Glomerular visceral epithelial cell (primary cell): Measurements from ENCODE around the gene CXCL12.

Experiments used
- DNase-seq: peaks from one replicate; pipeline ENCODE4 v3.0.0-alpha.2; 2016; ENCODE audit errors: extremely low spot score

Gene CXCL12

DNA sequence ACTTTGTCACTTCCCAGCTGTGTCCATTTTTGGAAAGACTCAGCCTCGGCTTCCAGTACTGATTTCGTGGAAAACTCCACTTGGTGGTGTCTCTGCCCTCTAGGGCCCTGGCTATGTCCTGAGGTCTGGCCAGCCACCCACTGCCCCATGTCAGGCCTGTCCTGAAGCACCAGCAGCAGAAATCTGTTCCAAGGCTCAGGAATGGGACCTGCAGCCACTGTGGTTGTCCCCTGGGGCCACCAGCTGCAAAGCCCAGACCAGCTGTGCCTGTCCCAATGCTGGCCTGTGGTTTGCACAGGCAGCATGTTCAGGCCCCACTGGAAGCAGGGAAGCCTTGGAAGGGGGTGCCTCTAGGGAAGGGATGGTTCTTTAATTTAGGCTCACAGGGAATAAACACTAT lies 21.2 kb downstream of the CXCL12 start:
- no peak for DNase-seq

DNA sequence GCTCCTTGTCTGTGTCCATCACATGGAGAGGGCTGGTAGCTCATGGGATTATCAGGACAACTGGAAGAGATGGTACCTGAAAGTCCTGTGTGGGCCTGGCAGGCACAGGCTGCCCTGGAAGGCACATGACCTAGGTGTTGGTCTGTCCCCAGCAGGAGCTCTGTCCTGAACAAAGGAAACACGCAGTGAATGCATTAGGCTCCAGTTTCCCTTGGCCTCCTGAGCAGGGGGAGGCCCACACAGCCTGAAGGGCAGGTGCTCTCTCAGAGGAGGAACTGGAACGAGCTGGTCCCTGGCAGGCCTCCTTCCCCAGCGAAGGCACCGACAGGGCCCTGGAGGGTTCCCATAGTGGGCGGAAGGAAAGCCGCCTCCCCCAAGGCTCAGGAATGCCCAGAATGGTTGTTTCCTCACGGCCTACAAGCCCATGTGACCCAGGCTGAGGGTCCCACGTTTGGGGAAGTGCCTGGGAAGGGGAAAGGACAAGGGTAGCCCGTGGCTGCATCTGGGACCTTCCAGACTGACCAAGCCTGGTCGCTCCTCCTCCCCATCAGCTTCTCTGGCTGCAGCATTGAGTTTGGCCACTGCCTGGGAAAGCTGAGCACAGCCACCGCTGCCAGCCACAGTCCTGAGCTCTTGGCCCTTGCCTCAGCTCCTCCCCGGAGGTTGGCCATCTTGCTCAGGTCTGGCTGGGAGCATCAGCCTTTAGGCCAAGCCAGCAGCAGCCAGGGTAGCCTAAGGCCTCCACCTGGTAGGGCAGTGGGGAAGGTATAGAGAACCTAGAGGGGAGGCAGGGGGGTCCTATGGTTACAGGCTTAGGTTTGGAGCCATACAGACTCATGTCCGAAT lies 21.8 kb downstream of the CXCL12 start:
- no peak for DNase-seq

DNA sequence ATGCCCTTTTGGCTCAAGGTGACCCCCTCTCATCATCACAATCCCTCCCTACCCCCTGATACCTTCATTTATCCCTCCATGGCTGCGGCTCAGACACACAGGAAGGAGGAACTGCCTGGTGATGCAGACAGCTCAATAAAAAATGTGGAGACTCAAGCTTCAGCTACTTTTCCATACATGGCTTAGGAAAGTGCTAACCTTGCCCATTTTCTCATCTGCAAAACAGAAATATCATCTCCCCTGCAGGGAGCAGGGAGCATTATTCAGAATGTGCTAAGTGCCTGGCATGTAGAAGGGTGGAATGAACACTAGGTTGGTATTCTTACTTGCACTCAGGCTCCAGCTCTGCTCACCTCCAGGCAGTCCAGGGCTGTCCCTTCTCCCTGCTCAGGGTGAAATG lies 23.8 kb downstream of the CXCL12 start:
- no peak for DNase-seq

DNA sequence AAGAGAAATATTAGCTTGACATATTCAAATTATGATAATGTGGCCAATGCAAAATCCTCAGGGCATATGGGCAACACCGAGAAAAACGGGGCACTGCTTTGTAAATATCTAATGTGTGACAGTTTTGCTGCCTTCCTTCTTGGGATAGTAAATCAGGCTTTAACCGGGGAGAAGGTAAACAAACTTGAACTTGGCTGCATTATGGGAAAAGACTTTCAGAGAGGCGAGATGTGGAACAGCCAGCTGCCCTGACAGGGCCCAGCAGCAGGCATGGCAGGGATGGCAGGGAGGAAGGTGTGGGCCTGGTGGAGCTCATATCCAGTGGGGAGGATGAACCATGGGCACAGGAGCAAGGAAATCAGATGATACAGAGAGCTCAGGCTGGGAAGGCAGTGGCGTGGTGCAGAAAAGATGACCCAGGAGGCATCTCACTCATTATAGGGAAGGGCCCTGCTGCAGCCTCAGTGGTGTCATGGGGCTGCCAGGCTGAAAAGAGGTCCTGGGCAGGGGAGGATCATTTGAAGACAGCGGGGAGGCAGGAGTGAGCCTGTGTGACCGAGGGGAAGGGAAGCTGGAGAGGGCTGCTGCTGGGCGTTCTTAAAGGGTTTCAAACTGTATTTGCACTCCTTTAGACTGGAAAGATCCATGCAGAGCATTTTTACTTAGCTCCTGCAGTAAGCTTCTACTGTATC lies 26.7 kb downstream of the CXCL12 start:
- no peak for DNase-seq

DNA sequence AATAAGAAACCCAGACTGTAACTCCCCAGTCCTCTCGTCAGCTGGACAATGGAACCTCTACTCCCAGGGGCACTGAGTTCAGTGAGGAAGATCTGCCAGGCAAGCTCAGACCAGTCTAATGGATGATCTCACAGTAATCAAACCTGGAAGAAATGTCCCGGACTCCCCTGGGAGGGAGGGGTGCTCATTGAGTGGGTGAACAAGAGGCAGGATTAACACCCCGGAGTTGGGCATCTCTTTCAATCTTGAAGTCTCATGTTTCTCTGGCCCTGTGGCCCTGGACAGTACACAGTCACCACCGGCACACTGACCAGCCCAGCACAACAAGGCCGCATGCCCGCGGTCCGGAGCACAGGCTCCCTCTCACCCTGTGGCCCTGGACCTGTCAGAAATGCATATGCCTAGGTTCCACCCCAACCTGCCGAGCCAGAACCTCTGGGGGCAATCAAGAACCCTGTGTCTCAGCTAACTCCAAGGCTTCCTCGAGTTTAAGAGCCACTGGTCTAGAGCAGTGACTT lies 27.8 kb downstream of the CXCL12 start:
- DNase-seq: no peak

DNA sequence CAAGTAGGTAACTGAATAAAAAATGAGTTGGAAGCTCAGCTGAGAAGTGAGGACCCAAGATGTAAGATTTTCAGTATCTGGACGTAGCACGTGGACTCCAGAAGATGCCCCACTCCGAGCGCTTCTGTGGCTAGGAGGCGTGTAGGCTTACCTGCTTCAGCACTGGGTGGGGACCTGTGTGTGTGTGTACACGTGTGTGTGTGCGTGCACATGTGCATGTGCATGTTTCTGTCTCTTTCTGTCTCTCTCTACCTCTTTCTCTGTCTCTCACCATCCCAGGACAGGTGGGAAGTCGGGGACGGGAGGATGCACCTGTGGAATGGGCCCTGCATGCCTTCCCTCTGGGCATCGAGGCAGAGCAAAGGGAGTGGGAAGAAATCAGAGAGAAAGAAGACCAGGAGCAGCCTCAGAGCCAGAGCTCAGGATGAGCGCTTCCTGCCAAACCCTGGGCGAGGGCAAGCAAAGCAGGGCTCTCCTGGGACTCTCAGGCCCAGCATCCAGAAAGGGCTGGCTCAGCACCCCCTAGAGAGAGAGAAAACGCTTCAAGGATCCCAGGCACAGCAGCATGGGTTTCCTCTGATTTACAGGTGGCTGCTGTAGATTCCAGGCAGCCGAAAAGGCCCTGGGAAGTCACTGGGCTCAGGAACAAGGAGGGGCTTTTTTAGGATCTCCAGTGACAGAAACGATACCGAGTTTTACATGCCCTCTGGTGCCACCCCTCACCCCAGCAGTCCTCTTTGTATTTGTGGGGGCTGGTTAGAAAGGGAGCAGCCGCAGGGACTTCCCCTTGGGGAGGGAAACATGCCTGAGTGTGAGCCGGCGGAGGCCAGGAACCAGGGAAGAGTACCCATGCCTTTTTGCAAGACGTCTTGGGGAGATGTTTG lies 28.5 kb downstream of the CXCL12 start:
- DNase-seq: no peak

DNA sequence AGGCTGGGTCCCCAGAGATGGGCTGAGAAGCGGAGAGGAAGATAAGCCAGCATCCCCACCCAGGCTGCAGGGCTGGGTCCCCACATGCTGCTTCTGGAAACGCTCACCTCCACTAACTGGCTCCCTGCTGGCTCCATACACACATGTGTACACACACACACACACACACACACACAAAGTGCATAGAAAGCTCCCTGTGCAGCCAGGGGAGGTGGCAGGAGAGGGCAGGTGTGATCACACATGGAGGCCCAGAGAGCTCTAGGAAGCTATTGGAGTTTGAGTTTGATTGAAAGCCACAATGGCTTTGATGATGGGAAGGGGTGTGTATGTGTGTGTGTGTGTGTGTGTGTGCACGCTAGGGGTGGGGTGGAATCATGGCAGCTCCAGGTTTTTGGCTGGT lies 29.3 kb downstream of the CXCL12 start:
- no peak for DNase-seq

DNA sequence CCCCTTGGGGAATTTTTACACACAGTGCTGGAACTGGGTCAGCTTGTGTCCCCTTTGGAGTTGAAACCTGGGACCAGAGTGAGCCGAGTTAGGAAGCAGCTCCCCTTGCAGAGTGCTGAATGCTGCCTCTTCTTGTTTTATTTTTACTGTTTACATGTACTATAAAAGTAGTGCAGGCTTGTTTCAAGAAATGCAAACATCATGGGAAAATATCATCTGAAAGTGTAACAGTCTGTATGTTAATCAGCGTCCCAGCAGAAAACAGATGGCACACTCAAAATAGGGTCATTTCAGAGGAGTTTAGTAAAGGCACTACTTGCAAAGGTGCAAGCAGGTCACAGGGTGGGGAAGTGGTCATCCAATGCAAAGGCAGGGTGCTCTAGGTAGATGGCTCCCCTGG lies 30.1 kb downstream of the CXCL12 start:
- no peak for DNase-seq

DNA sequence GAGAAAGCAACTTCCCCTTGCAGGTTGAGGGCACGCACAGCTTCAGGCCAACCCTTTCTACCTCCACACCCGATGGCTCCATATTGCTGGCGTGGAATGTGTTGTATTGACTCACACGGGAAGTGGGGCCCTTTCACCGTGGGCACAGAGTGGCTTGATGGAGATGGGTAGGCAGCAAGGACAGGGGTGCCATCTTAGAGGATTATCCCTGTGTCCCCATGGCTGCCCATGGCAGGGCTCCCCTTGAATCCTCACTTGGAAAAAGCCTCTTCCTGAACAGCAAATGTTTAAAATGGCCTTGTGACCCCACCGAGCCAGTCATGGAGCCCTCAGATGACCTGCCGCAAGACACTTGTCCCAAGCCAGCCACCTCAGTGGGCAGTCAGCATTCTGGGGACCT lies 31.2 kb downstream of the CXCL12 start:
- DNase-seq: no peak

DNA sequence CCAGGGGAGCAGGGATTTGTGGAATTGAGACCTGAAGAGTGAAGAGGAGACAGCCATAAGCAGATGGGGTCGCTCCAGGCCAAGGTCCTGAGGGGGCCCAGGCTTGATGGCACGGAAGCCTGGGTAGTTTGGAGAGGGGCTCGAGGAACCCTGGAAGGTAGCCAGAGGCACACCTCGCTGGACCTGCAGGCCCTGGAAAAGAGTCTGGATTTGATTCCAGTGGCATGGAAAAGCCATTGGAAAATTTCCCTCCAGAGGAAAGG lies 31.8 kb downstream of the CXCL12 start:
- no peak for DNase-seq

DNA sequence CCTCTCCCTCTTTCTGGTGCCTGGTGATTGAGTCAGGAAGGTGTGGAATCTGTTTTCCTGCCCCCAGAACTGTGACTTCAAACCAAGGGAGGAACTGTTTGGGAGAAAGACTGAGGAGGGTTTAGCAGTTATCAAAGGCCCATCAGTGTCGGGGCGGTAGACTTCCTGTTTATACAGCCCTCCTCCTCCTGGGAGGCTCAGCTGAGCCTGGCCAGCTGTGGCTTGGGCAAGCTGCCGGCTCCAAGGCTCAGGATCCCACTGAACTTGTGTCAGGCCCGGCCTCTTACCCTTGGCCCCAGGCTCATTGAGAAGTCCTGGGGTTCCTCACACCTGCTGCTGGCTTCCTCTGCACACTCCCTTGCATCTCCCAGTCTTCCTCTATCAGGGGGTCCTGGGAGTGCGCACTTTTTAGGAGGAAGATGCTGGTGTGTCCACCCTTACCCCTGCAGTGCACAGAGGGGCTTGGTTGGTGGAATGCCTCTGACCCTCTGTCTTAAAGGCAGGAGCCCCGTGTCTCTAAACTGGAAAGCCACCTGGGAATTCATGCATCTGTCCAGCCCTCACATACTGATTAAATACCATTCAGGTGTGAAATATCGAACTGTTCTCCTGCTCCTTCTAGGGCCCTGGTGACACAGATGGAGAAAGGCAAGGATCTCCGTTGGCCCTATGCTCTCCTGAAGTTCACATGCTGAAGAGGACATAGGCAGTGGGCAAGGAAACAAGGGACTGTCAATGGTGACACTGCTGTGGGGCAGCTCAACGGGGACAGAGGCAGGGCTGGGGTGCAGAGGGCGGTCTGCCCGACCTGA lies 32.4 kb downstream of the CXCL12 start:
- no peak for DNase-seq

DNA sequence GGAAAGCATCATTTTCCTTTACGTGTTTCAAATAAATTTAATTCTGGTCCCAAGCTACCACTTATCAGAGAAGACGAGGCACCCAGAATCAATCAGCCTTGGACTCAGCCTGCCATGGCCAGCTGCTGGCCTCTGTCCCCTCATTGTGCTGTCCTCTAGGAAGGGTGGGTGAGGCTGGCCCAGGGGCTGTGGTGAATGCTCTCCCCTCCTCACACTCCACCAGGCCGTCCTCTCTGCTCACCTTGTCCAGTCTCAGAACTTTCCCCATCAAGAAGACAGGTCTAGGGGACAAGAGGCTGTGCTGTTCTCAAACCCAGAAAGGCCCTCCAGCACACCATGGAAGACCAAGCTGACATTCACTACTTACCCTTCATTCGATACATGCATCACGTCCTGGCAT lies 36.4 kb downstream of the CXCL12 start:
- DNase-seq: no peak

DNA sequence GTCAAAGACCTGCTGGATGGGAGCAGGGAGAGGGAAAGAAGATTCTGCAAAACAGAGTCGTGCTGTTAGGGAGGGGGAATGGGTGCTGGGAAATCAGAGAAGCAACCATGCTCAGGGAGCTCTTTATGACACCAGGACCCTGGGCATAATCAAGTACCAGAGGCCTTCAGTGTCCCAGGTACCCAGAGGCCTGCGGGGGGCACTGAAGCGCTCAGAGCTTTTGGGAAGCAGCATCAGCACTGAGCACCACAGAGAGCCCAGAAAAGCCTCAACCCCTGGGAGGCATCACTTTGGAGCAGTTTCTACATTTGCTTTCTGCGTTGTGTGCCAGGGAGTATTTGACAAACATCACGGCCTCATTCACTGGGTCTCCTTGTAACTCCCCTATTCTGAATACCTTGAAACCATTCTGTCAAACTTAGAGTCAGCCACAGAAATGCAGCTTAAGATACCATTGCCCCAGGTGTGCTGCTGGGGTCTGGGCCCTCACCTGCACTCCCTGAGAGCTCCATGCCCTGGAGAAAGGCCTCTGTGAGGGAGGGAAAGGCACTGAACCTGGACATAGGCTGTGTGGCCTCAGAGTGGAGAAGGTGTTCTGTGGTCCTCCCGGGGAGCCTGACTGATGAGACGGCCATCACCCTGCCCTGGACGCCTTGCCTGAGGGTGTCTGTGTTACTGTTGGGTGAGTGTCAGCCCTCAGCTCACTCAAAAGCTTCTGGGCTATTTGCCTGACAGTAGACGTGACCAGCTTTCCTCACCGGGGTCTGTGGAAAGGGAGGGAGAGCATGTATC lies 37.1 kb downstream of the CXCL12 start:
- no peak for DNase-seq

DNA sequence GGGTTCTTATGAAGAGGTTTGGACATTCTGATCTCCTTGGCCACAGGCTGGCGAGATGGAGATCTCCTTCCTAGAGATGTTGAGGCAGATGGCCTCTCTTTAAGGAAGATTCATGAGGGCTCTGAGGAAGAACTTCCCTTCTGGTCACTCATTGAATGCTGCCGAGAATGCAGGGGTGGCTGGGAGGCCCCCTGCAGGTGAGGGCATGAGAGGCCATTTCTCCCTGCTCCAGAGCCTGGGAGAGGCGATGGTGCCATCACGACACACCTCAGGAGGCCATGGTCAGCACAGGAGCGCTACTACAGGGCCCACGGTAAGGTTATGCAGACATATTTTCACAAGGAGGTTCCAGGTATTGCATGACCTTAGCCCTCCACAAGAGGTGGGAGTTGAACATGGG lies 40.2 kb downstream of the CXCL12 start:
- DNase-seq: no peak

DNA sequence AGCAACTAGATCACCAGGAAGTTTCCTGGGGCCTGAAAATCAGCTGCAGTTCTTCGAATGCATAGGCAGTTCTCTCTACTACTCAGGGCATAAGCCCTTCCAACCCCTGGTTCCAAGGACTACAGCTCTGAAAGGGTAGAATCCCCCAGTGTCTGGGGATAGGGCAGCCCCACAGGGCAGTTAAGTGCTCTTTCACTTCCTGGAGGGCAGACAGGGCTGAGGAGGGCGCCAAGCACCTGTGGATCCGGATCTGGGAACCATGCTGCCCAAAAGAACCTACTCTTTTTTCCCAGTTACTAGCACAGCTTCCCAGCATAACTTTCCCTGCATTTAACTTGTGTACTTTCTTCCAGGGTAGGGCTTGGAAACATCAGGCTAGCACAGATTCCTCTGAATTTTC lies 41.1 kb downstream of the CXCL12 start:
- no peak for DNase-seq

DNA sequence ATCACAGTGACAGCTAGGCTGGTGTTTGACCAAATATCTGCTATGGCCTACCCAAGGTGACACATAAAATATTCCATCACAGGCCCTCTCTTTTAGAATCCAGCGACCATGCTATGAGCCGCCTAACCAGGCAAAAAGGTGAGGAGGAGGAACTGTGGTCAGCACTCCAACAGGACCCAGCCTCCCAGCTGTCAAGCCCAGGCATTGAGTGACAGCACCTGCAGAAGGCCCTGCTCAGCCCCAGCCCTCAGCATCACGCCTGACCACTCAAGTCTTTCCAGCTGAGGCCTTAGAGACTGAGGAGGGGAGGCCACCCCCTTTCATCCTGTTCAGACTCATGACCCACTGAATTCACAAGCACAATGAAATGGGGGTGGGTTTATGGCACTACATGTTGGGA lies 43.0 kb downstream of the CXCL12 start:
- DNase-seq: no peak

DNA sequence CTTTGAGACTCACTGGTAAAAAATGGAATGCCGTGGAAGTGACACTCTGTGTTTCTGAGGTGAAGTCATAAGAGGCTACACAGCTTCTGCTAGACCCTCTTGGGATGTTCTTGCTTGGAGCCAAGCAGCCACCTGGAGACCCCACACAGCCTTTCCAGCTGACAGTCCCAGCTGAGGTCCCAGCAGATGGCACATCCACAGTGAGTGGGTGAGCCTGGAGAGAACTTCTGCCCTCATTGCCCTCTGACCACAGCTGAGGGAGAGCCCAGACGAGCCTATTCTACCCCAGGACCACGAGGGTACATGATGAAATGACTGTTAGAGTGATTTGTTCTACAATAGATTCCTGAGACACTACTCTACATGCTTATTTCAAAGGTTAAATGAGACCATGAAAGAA lies 44.3 kb downstream of the CXCL12 start:
- no peak for DNase-seq

DNA sequence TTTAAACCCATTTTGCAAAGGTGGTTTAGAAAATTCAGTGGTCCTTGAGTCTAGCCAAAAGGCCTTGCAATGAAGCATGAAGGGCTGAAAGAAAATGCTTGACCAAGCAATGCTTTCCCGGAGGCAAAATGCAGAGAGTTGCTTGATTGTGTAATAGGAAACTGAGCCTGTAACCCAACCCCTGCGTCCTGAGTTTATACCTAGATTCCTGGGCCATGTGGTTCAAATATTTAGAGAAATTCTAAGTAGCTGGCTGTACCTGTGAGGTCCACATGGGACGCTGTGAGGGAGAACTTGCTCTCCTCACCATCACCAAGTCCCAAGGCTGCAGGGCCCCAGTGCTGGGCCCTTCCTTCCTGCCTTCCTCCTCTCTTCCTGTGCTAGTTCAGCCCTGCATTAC lies 45.7 kb downstream of the CXCL12 start:
- no peak for DNase-seq

DNA sequence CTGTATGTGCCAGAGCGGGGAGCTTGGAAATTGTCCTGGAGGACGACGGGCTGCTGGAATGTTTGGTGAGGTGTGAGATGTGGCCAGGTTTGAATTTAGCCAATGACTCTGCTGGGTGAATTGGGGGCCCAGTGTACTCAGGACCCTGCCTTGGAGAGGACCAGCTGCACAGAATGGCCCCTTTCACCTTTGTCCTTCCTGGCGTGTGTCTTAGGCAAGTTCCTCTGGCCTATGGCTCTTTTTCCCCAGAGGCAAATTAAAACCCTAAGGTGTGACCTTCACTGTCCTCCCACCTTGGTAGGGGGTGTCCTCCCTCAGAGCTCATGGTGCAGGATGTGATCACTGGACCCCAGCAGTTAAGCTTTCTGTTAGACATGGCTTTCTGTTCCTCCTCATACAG lies 47.8 kb downstream of the CXCL12 start:
- DNase-seq: no peak

DNA sequence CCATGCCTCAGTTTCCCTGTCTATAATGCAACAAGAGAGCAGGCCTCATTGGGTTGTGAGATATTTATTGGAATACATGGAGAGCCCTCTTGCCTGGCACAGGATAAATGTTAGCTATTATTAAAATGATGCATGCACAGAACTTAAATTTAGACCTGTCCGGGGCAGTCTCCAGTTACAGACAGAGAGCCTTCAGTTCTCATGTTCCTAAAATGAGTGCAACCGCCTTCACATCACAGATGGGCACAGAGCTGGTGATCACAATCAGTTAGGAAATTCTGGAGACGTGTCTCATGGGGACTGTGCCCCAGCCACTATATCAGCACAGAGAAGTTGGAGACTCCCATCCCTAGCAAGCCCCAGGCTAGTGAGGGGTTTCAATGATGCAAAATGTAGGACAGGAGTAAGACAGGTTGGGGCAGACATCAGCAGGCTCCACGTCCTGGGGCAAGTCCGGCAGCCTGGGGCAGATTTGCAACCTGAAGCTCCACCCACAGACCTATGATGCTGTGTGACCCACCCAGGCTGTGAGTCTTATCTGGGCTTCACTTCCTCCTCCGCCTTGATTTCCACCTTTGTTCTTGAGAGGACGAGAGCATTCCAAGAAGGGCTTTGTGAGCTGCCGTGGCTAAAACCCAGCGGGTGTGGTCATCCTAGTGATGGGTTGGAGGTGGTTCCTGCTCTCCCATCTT lies 49.4 kb downstream of the CXCL12 start:
- no peak for DNase-seq
